Islet precursor cell (in vitro differentiated cells): ENCODE data around the gene SLC35B3.
"Not testable (repeated sequence)": the region's sequence is repeated elsewhere in the genome, so short reads cannot be mapped to it uniquely, and the experiment has no call there.

Experiments
- DNase-seq: peaks from one replicate; pipeline ENCODE4 v3.0.0-alpha.2; 2018

The SLC35B3 gene

DNA sequence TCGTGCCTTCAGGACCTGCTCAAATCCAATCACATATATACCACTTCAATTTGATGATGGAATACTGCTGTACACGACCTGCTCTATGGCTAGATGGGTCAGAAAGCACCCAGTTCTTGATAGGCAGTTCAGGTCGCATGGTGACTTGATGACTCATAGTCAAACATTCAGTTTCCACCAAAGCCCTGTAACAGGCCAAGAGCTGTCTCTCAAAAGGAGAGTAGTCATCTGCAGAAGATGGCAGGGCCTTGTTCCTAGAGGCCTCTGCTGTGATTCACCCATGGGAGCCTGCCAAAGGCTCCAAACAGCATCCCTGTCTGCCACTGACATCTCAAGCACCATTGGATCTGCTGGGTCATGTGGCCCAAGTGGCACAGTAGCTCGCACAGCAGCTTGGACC, 29.4 kb downstream of the SLC35B3 start:
- DNase-seq: not testable (repeated sequence)

- DNase-seq: no peak
These were observed 32.8 kb downstream of the SLC35B3 start for GRCh38 chr6:8402546-8402945.

- DNase-seq: no peak
These were observed 34.7 kb downstream of the SLC35B3 start for GRCh38 chr6:8400663-8401062.

DNA sequence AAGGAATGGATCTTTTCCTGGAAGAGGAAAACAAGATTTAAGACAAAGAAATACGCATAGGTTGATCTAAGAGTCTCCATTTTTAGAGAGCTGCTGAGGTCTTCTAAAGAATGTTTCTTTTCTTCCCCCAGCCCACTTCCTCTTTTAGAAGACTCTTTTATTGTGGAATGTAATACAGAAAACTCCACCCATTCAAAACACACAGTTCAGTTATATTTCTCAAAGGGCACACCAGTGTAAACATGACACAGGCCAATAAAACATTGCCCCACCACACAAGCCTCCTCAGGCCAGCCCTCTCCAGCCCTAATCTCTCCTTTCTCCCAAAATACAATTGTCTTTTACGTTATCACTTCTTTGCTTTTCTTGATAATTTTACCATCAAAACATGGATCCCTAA, 42.8 kb downstream of the SLC35B3 start:
- DNase-seq: no peak

GRCh38 chr6:8391934-8392333, 43.4 kb downstream of the SLC35B3 start:
- no peak for DNase-seq

DNA sequence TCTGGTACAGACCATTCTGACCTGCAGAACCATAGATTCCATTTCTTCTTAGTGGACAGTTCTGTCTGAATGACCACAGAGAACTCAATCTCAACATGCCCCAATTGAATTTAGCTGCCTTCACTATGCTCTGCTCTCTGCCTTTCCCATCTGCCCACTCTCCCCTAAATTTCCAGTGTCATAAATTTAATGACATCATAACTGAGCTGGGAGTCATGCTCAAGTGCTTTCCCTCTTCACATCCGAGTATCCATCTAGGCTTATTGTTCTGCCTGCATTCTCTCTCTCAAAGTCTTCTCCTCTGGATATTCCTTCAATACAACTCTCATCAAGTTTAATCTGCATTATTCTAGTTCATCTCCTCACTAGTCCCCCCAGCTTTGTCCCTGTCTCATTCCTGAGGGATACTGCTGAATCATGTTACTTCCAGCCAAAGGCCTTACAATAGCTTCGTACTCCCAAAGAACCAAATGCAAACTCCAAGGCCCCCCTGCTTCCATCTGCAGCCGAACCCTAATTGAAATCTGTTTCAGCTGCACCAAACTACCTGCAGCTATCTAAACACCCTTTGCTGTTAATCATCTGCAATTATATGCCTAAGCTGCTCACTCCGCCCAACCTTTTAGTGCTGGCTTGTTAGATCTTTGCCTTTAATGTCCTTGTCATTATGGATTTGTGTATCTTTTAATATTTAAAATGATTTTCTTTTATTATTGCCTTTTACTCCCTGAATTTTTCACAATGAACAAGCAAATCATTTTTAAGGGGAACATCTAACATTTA, 46.1 kb downstream of the SLC35B3 start:
- no peak for DNase-seq

DNA sequence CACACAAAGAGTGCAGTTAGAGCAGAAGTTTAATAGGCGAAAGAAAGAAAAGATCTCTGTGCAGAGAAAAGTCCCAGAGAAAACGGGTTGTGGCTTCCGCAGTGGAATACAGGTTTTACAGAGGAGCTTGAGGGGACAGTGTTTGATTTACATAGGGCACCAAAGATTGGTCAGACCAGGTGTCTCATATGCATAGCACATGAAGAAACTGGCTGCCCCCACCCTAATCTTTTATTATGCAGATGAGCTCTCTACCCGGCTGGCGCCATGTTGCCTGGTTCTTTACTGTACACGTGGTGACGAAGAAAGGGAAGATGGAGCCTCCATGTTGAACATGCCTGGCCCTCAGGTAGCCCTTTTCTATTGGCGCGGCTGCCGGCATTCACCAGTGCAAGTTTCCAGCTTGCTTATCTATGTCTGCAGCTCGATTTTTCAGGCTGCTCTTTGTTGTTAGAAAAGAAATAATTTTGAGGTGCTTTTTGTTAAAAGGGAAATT, 47.4 kb downstream of the SLC35B3 start:
- no peak for DNase-seq

DNA sequence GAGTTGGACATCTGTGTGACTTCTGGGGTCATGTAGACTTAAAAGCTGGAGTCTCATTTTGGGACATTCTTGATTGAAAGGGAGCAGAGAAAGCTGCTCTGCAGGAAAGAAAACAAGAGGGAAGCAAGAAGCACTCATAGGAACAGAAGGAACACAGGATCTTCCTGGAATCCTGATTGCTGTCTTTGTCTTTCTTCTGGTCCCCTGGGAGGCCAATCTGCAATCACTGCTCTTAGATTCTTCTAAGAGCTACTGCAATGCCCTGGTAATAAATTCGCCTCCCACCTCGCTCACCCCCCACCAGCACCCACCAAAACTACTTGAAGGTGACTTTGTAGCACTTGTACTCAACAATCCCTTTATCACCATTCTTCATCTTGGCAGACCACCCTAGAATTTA, 51.8 kb downstream of the SLC35B3 start:
- DNase-seq: no peak

GRCh38 chr6:8382434-8382833, 52.9 kb downstream of the SLC35B3 start:
- DNase-seq: no peak

- no peak for DNase-seq
These were observed 59.4 kb downstream of the SLC35B3 start for GRCh38 chr6:8375916-8376315.
